Lower leg skin (tissue), 4 donors: Measurements from ENCODE around the gene MAN2A2. TPM values are rescaled to one million over a fixed set of nuclear protein-coding genes. Genes with fewer than 3 reads are reported as not detected.

Source experiments
- DNase-seq, 2 donors: peaks; one replicate each; pipeline ENCODE4 v3.0.0-alpha.2; 2019; ENCODE audit warnings: low spot score in 2 of 2
- H3K4me3 ChIP-seq: fragments of 200-600 bp; sonication (generic); 2 replicates; pipeline ENCODE4 v1.5.1; 2017; ENCODE audit warnings: mild to moderate bottlenecking, low read depth; ENCODE audit not compliant: poor library complexity, severe bottlenecking
- POLR2A ChIP-seq, 2 donors: fragments of 450-650 bp; IDR thresholded peaks; one replicate each; pipeline ENCODE4 v1.6.1; 2016 to 2017; ENCODE audit warnings: antibody characterized with exemption in 2 of 2, mild to moderate bottlenecking in 1 of 2, moderate library complexity in 1 of 2
- WGBS, 2 donors: methylation state at CpG; one replicate each; pipeline ENCODE4 v1.1.5; 2018; 5-methylcytosine and 5-hydroxymethylcytosine counted together
- intact Hi-C: fragments of 100-400 bp; cut with DNase I; formaldehyde crosslinking; loops from one replicate; pipeline ENCODE4 v1.15.0; 2023; ENCODE audit warnings: low total_unique reads
- total RNA-seq, 4 donors: library from RNA; depleted of rRNA; stranded (reverse); fragments of >200 nt; gene quantifications; one replicate each; pipeline ENCODE4 v1.1.0, GENCODE V29; 2016
- TF ChIP-seq, protein P1 (sequence below), 3 donors: fragments of 450-650 bp; IDR thresholded peaks; one replicate each; pipeline ENCODE4 v1.5.1; 2016; ENCODE audit warnings: antibody characterized with exemption in 3 of 3, mild to moderate bottlenecking in 3 of 3, moderate library complexity in 2 of 3

Gene MAN2A2
- total RNA-seq, 4 donors from 2014 or later = 21.8 to 43.5 (median 27.4) TPM

- H3K4me3 ChIP-seq = peak within 1 kb of the TSS; percentile 59
- WGBS, 2 donors = 0 to 4% methylated on average over 25 to 31 of the region's 52 CpGs
- DNase-seq = peak; percentile 84 to 98
- intact Hi-C loops = no loop called here
- TF ChIP-seq, protein P1, sequence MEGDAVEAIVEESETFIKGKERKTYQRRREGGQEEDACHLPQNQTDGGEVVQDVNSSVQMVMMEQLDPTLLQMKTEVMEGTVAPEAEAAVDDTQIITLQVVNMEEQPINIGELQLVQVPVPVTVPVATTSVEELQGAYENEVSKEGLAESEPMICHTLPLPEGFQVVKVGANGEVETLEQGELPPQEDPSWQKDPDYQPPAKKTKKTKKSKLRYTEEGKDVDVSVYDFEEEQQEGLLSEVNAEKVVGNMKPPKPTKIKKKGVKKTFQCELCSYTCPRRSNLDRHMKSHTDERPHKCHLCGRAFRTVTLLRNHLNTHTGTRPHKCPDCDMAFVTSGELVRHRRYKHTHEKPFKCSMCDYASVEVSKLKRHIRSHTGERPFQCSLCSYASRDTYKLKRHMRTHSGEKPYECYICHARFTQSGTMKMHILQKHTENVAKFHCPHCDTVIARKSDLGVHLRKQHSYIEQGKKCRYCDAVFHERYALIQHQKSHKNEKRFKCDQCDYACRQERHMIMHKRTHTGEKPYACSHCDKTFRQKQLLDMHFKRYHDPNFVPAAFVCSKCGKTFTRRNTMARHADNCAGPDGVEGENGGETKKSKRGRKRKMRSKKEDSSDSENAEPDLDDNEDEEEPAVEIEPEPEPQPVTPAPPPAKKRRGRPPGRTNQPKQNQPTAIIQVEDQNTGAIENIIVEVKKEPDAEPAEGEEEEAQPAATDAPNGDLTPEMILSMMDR (IDR thresholded peaks at IDR 0.05) = peak in 1 of 3 donors; percentile 18
- no peak for TF ChIP-seq POLR2A (IDR thresholded peaks at IDR 0.05)
Measured at GRCh38 chr15:90931828-90932659, 28.9 kb downstream of the MAN2A2 start, which contains the start of gene HDDC3. Gene HDDC3, minus strand, starts transcription at chr15:90932549. Its CDS starts 9 bp downstream, at chr15:90932540.

DNA sequence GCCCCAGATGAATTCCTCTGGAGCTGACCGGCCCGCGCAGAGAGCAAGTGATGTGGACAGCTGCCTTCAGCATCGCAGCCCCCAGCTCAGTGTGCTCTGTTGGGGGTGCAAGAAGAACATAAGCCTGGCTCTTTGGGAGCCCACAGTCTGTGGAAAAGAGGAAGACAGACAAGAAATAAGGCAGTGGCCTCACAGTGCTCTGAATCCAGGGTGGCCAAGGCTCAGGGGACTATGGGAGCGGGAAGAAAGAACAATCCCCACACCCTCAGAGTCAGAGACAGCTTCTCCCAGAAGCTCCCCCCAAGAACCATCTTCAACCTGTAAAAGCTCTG is 29.5 kb downstream of the MAN2A2 start:
- intact Hi-C loops = no loop called here
- DNase-seq = no peak
- no peak for TF ChIP-seq POLR2A (IDR thresholded peaks at IDR 0.05)
- TF ChIP-seq, protein P1 (IDR thresholded peaks at IDR 0.05) = no peak
- 15 to 18% methylated on average over 5 of the region's 5 CpGs for WGBS, 2 donors
- no peak overlapping the region for H3K4me3 ChIP-seq

- no peak overlapping the region for H3K4me3 ChIP-seq
- DNase-seq = no peak
- intact Hi-C loops = no loop called here
- TF ChIP-seq, protein P1 (IDR thresholded peaks at IDR 0.05) = no peak
- no peak for TF ChIP-seq POLR2A (IDR thresholded peaks at IDR 0.05)
- 83 to 87% methylated on average over 1 of the region's 1 CpG for WGBS, 2 donors
Measured at GRCh38 chr15:90933301-90933700, 30.2 kb downstream of the MAN2A2 start.

GRCh38 chr15:90934256-90934948 is 31.3 kb downstream of the MAN2A2 start:
- peak; percentile 85 to 97 for DNase-seq
- intact Hi-C loops = no loop called here
- WGBS, 2 donors = 1 to 2% methylated on average over 19 of the region's 19 CpGs
- peak overlapping the region; percentile 71 for H3K4me3 ChIP-seq
- TF ChIP-seq POLR2A (IDR thresholded peaks at IDR 0.05) = no peak
- TF ChIP-seq, protein P1 (IDR thresholded peaks at IDR 0.05) = peak in 1 of 3 donors; percentile 47

DNA sequence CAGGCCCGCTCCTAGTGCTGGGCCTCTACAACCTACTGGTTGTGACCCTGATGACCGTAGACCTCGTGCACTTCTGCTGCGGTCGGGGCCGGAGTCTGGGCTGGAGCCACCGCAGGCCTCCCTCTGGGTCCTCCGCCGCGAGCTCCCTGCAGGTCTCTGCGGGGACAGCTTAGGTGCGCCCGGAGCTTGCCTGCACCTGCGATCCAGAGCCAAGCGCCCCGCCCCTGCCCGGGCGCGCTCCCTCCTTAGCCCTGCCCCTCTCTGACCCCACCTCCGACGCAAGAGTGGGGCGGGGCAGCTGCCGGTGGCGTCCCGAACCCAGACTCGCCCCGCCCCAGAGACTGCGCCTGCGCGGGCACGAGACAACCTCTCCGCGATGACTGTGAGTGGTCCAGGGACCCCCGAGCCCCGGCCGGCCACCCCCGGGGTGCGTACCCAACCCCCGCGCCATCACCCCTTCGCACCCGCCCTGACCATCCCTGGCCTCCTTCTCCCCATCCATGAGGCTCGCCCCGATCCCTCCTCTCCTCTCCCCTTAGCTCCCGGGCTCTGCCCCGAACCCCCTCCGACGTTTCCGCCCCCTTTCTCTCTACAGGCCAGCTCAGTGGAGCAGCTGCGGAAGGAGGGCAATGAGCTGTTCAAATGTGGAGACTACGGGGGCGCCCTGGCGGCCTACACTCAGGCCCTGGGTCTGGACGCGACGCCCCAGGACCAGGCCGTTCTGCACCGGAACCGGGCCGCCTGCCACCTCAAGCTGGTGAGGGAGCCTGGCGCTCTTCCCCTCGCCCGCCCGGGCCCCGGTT is 32.0 kb downstream of the MAN2A2 start, which contains the start of gene UNC45A:
TSS of gene UNC45A (plus strand) at position 337 of the 803 bp plus-strand sequence. CDS start at position 377, 40 bp downstream.
- DNase-seq = peak; percentile 91 to 98
- TF ChIP-seq, protein P1 (IDR thresholded peaks at IDR 0.05) = no peak
- no peak for TF ChIP-seq POLR2A (IDR thresholded peaks at IDR 0.05)
- peak within 1 kb of the TSS; percentile 71 for H3K4me3 ChIP-seq
- intact Hi-C loops = no loop called here
- 0% methylated on average over 33 to 34 of the region's 65 CpGs for WGBS, 2 donors
